SU-DHL-6 (cell line): Measurements from ENCODE around the gene HS6ST1.

Source experiments
- H2AFZ ChIP-seq: fragments of 200-600 bp; sonication (generic); 2 replicates; pipeline ENCODE4 v1.6.1; 2014; ENCODE audit warnings: low read depth, mild to moderate bottlenecking, moderate library complexity, mixed read lengths, antibody characterized with exemption, low read length; ENCODE audit not compliant: severe bottlenecking
- H3F3A ChIP-seq: fragments of 200-600 bp; shearing (Covaris generic); 2 replicates; pipeline ENCODE4 v1.6.0; 2016; ENCODE audit warnings: antibody characterized with exemption, mild to moderate bottlenecking; ENCODE audit not compliant: insufficient read depth
- H3K27ac ChIP-seq: fragments of 200-600 bp; sonication (generic); 2 replicates; pipeline ENCODE4 v1.5.1; 2016; ENCODE audit warnings: low read depth, mild to moderate bottlenecking, low read length, moderate library complexity, mixed read lengths
- H3K27me3 ChIP-seq: fragments of 200-600 bp; sonication (generic), shearing (Covaris generic); 2 replicates; pipeline ENCODE4 v1.6.0; 2014; ENCODE audit warnings: mild to moderate bottlenecking, low read length
- H3K36me3 ChIP-seq: fragments of 200-600 bp; sonication (generic); 2 replicates; pipeline ENCODE4 v1.6.1; 2014; ENCODE audit warnings: mild to moderate bottlenecking, low read length, mixed read lengths
- H3K4me2 ChIP-seq: fragments of 300-600, 200-600 bp; shearing (Covaris generic), sonication (generic); 2 replicates; pipeline ENCODE4 v1.6.0; 2014; ENCODE audit warnings: low read length, low read depth, mild to moderate bottlenecking; ENCODE audit not compliant: poor library complexity, severe bottlenecking
- H3K4me3 ChIP-seq: fragments of 200-600 bp; sonication (generic); 2 replicates; pipeline ENCODE4 v1.5.1; 2014; ENCODE audit warnings: antibody characterized with exemption, low read length, mild to moderate bottlenecking, mixed read lengths; ENCODE audit not compliant: insufficient read depth, poor library complexity, severe bottlenecking
- H3K79me2 ChIP-seq: fragments of 200-600 bp; sonication (generic); 2 replicates; pipeline ENCODE4 v1.6.1; 2014; ENCODE audit warnings: mild to moderate bottlenecking, low read length, moderate library complexity; ENCODE audit not compliant: insufficient read depth
- H3K9ac ChIP-seq: fragments of 200-600 bp; sonication (generic); 2 replicates; pipeline ENCODE4 v1.7.0; 2014; ENCODE audit warnings: mild to moderate bottlenecking, low read length
- H3K9me2 ChIP-seq: fragments of 200-600 bp; sonication (generic); replicated peaks from 2 replicates; pipeline ENCODE4 v1.6.1; 2014; ENCODE audit warnings: low read length; ENCODE audit not compliant: insufficient read depth
- H3K9me3 ChIP-seq: fragments of 200-600 bp; sonication (generic); 2 replicates; pipeline ENCODE4 v1.6.1; 2014; ENCODE audit warnings: low read length, mixed read lengths; ENCODE audit not compliant: insufficient read depth
- H4K20me1 ChIP-seq: fragments of 200-600 bp; sonication (generic); 2 replicates; pipeline ENCODE4 v1.6.1; 2014; ENCODE audit warnings: low read depth, mild to moderate bottlenecking, antibody characterized with exemption, low read length, moderate library complexity, mixed read lengths
- EZH2phosphoT487 ChIP-seq: fragments of 200-600 bp; sonication (generic), shearing (Covaris generic); conservative IDR thresholded peaks from 2 replicates; pipeline ENCODE4 v1.6.1; 2018; ENCODE audit warnings: mild to moderate bottlenecking, antibody characterized with exemption, low read length, moderate library complexity, mixed read lengths
- TF ChIP-seq, protein P1 (sequence below): fragments of 200-600 bp; sonication (generic); IDR thresholded peaks from one replicate; pipeline ENCODE4 v1.5.1; 2017; ENCODE audit warnings: antibody characterized with exemption, mild to moderate bottlenecking, low read length, moderate library complexity; ENCODE audit not compliant: insufficient read depth, poor library complexity, severe bottlenecking

HS6ST1 gene

DNA sequence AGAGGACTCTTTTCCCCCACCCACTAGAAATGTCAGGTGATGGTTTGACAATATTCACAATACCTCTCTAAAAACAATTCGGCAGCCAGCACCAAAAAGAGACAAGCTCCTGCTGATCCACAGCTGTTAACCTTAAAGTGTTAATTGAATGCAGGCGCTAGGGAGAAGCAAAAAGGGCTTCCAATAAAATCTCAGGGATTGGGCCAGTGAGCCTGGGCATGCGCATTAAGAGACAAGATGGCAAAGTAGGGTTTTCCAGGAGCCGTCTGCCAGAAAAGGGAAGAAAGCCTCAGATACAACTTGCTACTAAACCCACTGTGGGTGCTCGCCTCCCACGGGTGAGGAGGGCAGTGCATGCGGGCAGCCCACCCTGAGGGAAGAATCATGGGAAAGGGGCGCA lies 98.8 kb downstream of the HS6ST1 start:
- Histone ChIP-seq H3K36me3 (no peaks in the 10 kb centered on the region), H3K4me3 (no peak overlapping the region), H3K4me2 (no peak overlapping the region), H2AFZ (no peak overlapping the region), H3K9me2 (no peaks in the 10 kb centered on the region), H3F3A (no peaks in the 10 kb centered on the region), H3K27me3 (no peaks in the 10 kb centered on the region), H3K79me2 (no peaks in the 10 kb centered on the region), H3K9ac (no peak overlapping the region), H3K27ac (no peak overlapping the region), H4K20me1 (no peaks in the 10 kb centered on the region), H3K9me3 (no peaks in the 10 kb centered on the region)
- TF ChIP-seq, protein P1, sequence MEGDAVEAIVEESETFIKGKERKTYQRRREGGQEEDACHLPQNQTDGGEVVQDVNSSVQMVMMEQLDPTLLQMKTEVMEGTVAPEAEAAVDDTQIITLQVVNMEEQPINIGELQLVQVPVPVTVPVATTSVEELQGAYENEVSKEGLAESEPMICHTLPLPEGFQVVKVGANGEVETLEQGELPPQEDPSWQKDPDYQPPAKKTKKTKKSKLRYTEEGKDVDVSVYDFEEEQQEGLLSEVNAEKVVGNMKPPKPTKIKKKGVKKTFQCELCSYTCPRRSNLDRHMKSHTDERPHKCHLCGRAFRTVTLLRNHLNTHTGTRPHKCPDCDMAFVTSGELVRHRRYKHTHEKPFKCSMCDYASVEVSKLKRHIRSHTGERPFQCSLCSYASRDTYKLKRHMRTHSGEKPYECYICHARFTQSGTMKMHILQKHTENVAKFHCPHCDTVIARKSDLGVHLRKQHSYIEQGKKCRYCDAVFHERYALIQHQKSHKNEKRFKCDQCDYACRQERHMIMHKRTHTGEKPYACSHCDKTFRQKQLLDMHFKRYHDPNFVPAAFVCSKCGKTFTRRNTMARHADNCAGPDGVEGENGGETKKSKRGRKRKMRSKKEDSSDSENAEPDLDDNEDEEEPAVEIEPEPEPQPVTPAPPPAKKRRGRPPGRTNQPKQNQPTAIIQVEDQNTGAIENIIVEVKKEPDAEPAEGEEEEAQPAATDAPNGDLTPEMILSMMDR = no peak
- TF ChIP-seq EZH2phosphoT487 = no peak

DNA sequence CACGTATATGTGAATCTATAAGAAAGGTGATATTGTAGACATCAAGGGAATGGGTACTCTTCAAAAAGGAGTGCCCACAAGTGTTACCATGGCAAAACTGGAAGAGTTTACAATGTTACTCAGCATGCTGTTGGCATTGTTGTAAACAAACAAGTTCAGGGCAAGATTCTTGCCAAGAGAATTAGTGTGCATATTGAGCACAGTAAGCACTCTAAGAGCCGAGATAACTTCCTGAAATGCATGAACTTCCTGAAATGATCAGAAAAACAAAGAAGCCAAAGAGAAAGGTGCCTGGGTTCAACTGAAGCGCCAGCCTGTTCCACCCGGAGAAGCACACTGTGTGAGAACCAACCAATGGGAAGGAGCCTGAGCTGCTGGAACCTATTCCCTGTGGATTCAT lies 101.0 kb downstream of the HS6ST1 start:
- Histone ChIP-seq H2AFZ (no peak overlapping the region), H3K4me3 (no peak overlapping the region), H3K27me3 (no peaks in the 10 kb centered on the region), H3K9me2 (no peaks in the 10 kb centered on the region), H3F3A (no peaks in the 10 kb centered on the region), H3K27ac (no peak overlapping the region), H4K20me1 (no peaks in the 10 kb centered on the region), H3K4me2 (no peak overlapping the region), H3K9me3 (no peaks in the 10 kb centered on the region), H3K79me2 (no peaks in the 10 kb centered on the region), H3K36me3 (no peaks in the 10 kb centered on the region), H3K9ac (no peak overlapping the region)
- TF ChIP-seq, protein P1 = no peak
- no peak for TF ChIP-seq EZH2phosphoT487

DNA sequence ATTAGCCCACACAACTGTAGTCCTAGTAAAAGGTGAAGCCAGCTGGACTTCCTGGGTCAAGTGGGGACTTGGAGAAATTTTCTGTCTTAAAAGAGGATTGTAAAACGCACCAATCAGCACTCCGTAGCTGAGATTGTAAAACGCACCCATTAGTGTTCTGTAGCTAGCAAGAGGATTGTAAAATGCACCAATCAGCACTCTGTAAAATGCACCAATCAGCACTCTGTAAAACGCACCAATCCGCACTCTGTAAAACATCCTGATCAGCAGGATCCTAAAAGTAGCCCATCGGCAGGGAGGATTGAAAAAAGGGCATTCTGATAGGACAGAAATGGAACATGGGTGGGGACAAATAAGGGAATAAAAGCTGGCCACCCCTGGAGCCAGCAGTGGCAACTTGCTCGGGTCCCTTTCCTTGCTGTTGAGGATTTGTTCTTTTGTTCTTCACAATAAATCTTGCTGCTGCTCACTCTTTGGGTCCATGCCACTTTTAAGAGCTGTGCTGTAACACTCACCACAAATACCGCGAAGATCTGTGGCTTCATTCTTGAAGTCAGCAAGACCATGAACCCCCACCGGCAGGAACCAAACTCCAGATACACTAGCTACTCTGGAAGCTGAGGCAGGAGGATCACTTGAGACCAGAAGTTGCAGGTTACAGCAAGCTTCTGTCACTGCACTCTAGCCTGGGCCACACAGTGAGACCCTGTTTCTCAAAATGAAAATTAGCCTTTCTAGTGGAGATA lies 102.6 kb downstream of the HS6ST1 start:
- Histone ChIP-seq H3K9me2 (no peaks in the 10 kb centered on the region), H2AFZ (no peak overlapping the region), H3K4me2 (no peak overlapping the region), H3K4me3 (no peak overlapping the region), H3F3A (no peaks in the 10 kb centered on the region), H3K36me3 (no peaks in the 10 kb centered on the region), H3K9ac (no peak overlapping the region), H3K27ac (no peak overlapping the region), H3K79me2 (no peaks in the 10 kb centered on the region), H3K9me3 (no peaks in the 10 kb centered on the region), H4K20me1 (no peaks in the 10 kb centered on the region), H3K27me3 (no peaks in the 10 kb centered on the region)
- TF ChIP-seq, protein P1 = no peak
- no peak for TF ChIP-seq EZH2phosphoT487
